NCI-H146 treated with DMSO at 0.1 percent for 48 hours (cell line): ENCODE data around the gene CD300C.
"Not testable (repeated sequence)": the region's sequence is repeated elsewhere in the genome, so short reads cannot be mapped to it uniquely, and the experiment has no call there.

Experiments
- DNase-seq: peaks from one replicate; lab custom pipeline; 2025; ENCODE audit not compliant: unreplicated experiment; lab: John Stamatoyannopoulos, UW

Gene CD300C

DNA sequence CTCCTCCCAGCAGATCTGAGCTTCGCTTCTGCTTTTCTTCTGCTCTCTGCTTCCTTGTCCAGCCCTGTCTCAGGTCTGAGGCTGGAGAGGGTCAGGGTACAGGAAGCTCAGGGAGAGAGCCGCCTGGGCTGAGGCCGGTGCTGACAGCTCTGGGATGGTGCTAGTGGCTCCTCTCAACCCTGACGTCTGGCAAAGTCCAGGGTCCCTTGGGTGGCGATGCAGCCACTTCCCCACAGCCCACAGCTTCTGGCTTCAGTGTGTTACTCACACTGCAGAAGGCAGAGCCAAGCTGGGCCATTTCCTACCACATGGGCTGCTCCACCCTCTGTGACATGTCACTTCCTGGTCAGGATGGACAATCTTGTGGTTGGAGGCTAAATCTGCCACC lies at the start of gene CD300C:
CD300C (minus strand) TSS at position 273 of the 388 bp plus-strand sequence. CDS start 333 bp downstream, outside the sequence.
- no peak for DNase-seq

DNA sequence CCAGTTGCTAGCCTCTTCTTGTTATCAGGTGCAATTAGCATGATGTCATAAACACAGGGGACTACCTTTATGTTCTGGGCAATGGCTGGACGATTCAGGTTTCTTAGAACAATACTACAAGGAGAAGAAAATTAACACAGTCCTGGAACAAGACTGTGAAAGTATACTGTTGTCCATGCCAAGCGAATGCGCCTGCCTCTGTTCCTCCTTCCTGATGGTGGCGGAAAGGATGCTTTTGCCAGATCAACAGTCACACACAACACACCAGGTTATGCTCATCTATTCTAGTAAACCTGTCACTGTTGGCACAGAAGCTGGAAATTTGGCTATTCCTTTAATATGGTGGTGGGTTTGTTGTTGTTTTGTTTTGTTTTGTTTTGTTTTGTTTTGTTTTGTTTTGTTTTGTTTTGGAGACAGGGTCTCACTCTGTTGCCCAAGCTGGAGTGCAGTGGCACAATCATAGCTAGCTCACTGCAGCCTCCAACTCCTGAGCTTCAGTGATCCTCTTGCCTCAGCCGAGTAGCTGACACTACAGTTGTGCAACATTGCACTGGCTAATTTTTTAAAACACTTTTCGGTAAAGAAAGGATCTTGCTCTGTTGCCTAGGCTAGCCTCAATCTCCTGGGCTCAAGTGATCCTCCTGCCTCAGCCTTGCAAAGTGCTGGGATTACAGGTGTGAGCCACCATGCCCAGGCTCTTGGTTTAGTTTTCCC lies 49.3 kb upstream of the CD300C start:
- DNase-seq = no peak

DNA sequence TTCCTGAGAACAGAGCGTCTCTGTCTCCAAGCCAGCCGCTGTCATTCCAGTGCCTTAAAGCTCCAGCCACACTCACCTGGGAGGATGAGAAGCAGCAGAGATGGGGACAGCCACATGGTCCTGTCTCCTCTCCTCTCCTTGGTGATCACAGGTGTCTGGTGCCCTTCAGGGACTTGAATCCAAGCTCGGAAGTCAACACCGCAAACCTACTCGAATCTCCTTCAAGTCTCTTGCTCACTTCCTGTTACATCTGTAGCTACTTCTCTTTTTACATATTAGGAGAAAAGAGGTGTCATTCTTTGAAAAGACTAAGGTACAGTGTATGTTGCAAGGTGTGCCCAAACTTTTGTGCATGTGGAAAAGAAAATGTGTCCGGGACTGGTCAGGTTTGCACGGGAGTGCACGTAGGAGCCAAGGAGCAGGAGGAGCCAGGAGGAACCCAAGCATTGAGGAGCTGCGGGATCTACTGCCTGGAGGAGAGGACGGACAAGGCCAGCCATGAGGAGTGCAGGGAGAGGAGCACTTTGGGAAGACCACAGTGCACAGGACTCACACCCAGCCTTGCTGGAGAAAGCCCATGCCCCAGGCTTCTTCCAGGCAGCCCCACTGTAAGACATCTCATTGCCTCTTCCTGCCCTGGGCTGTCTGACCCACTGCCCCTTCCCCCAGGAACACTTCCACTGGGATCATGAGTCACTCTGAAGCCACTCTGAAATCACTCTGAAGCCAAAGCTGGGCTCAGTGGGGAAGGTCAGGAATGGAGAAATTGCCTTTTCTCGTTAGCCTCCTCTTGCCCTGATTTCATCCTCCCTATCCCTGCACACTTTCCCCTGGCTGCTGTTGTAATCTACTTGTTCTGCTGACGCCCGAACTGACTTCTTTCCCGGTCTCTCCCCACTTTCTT lies 46.4 kb upstream of the CD300C start, which contains the start of gene CD300LD:
CD300LD (minus strand) TSS at position 197 of the 904 bp plus-strand sequence; CDS start at position 116, 81 bp downstream.
- no peak for DNase-seq

DNA sequence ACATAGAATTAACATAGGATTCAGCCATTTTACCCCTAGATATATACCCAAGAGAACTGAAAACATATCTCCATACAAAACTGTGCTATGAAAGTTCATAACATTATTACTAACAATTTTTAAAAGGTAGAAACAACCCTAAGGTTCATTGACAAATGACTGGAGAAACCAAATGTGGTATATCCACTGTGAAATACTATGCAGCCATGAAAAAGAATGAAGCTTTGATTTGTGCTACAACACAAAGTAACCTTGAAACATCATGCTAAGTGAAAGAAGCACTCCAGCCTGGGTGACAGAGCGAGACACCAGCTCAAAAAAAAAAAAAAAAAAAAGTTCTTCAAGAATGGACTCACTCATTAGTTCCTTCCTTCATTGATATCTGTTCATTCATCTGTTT lies 45.6 kb upstream of the CD300C start:
- no peak for DNase-seq

DNA sequence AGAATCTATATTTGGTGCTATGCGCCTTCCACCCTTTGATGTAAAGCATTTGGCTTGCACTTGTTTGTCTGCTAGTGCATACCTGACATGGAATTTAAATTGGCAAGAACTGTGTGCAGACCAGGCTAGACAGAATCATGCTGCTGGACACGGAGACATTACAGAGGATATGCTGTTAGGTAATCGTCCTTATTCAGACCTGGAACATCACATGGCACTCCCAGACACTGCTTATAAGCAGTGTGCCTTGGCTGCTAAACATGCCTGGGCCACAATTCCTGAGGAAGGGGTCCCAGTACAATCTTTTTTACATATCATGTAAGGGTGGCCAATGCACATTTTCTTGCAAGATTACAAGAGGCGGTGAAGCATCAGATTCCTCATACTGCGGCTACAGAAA lies 39.8 kb upstream of the CD300C start:
- no peak for DNase-seq

DNA sequence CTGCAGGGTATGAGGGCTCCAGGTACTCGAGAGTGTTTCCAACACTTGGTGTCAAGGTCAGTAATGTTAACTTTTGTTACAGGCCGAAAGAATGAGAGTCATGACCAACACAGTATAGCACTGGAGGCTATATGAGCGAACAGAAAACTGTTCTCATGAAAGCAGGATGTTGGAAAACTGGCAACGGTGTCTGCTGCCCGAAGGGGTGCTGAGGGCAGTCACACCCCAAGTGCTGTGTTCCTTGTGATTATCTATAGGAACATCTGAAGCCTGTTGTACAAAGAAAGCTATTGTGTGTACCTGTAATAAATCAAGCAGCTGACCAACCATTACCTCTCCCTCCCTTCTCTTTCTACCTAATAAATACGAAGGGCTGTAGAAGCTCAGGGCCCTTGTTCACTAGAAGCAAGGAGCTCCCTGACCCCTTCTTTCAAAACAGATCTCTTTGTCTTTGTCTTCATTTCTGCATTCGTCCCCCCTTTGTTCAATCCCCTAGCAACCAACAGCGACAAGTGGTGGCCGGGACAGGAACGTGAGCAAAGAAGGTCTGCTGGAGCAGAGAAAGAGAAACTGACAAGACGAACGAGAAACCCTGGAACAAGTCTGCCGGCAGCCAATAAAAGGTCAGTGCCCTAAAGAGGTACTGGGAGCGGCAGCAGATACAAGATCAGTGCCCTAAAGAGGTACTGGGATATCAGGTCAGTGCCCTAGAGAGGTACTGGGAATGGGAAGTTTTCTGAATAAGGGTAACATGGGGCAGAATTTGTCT lies 38.6 kb upstream of the CD300C start:
- DNase-seq = no peak

DNA sequence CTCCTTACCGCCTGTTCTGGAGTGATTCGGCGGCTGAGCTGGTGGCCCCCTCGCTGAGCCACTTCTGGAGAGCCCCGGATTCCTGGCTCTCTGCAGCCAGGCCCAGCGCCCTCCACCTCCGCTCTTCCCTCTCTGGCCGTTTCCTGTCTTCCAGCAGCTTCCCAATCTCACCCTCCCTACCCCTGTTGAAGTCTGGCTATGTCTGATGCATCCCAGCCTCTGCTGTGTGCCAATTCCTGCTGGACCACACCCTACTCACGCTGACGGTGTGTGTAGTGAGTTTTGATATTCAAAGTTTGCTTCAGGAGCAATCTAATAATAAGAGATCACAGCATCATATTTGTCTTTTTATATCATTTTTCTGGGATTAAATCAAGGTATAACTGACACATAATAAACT lies 36.7 kb upstream of the CD300C start:
- no peak for DNase-seq

DNA sequence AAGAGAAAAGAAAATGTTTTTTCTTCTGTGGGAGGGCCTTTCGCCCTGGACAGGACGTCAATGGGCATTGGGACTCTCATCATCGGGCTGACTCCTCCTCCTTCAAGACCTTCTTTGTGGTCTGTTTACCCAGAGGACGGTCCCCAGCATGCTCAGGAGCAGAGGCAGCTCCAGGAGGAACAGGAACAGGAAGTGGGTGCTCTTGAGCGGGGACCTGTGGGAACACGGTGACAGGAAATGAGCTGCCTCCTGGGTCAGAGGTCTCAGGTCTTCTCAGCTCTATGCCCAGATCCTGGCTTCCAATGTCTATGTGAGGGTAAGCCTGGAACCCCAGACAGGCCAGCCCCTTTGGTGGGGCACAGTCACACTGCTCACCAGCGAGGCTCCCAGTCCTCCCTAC lies 34.0 kb upstream of the CD300C start:
- no peak for DNase-seq

DNA sequence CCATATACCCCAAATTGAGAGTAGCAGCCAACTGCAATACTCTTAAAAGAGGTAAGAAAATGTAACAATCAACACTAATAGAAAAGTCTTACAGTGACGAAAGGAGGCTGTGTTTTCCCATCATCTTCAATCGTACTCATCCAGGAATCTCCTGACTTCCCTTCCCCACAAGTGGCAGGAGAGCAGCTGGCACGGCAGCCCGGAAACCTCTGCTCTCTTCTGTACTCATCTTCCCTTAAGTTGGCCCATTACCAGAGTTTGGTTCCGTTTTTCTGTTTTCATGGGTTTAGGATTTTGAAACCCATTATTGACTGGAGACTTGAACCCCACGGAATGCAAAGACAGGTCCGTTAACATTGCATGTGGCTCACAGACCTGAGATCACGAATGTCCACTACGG lies 33.1 kb upstream of the CD300C start:
- no peak for DNase-seq

DNA sequence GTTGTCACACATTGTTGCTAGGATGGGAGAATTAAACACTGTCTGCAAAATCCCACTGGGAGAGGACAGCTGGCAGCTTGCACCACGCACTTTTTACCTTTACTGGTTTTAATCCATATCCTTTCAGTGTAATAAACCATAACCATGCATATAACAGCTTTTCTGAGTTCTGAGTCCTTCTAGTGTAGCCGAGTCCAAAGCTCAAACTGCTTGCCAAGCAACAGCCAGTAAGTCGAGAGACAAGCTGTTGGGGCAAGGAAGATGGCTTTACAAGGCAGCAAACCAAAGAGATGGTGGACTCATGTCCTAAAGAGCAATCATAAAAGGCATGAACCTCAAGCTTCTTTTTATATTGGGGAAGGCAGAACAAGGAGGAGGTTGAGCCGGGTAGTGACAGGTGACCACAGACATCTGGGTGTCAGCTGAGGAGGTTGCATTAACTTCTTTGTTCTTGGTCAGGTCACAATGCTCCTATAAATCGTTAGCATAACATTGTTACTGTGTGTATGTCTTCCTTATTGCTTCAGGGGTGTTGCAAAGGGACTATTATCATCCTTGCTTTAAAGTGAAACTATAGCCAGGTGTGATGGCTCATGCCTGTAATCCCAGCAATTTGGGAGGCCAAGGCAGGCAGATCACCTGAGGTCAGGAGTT lies 28.7 kb upstream of the CD300C start:
- no peak for DNase-seq

DNA sequence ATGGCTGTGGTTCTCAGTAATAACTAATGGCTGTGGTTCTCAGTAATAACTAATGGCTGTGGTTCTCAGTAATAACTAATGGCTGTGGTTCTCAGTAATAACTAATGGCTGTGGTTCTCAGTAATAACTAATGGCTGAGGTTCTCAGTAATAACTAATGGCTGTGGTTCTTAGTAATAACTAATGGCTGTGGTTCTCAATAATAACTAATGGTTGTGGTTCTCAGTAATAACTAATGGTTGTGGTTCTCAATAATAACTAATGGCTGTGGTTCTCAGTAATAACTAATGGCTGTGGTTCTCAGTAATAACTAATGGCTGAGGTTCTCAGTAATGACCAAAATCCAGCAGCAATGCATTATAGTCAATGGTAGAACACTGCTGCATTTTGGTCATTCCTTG lies 27.7 kb upstream of the CD300C start:
- not testable (repeated sequence) for DNase-seq

DNA sequence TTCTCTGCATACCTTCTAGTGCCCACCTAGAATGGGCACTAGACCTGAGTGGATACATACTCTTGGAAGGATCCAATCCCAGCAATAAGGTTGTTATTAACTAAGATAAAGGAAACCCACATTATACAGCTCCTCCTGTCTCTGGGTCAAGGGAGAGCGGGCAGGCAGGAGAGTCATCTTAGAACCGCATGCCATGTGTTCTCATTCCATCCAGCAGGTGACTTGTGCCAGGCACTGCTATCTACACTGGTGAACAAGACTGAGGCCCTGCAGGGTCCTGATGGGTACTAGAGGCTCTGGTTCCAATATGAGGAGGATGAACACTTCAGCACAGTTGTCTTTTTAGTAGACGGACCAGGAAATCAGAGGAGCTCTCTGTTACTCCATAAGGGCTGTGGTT lies 27.3 kb upstream of the CD300C start:
- no peak for DNase-seq

DNA sequence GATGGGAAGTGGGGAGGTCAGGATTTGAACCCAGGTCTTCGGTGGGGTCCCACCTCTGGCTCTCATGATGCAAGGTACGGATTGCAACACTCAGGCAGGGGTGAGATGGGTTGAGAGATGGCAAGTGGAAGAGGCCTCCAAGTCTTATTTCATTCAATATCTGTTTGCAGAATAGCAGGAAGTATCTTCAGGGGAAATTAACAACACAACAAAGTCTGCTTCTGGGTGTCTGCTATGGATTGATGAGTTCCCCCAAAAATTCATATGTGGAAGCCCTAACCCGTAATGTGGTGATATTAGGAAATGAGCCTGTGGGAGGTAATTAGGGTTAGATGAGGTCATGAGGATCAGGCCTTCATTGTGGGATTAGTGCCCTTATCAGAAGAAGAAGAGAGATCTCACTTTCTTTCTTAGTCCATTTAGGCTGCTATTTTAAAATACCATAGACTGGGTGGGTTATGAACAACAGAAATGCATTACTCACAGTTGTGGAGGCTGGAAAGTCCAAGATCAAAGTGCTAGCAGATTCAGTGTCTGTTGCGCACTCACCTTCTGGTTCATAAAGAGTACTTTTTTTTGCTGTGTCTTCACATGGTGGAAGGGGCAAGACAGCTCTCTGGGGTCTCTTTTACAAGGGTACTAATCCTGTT lies 25.8 kb upstream of the CD300C start:
- no peak for DNase-seq

DNA sequence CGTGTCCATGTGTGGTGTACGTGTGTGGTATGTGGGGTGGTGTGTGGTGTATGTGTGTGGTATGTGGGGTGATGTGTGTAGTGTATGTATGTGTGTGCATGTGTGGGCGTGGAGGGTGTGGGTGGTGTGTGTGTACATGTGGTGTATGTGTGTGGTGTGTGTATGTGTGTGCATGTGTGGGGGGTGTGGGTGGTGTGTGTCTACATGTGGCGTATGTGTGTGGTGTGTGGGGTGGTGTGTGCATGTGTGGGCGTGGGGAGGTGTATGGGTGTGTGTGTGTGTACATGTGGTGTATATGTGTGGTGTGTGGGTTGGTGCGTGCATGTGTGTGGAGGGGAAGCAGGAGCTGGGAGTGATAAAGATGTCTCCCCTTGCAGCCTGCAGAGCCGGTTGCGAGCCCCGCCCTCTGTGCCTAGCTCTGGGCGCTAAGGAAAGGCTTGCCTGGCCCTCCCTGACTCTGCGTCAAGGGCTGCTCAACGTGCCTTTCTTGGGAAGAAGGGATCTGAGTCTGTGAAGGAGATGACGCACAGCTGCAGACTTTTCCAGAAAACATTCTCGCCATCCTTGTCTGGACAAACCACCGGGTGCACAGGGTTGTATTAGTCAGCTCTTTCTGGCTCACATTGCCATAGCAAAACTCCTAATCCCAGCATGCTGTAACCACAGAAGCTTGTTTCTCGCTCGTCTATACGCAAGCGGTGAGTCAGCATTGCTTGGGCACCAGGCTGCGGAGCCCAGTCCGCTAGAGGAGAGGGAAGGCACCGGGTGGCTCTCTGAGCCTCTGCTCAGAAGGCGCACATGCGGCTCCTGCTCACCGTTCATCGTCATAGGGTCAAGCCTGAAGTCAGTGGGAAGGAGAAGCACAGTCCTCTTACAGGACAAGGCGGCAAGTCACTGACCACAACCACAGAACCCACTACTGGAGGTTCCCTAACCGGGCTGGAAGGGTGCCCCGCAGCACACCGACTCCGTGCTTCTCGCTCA lies 23.4 kb upstream of the CD300C start:
- no peak for DNase-seq

DNA sequence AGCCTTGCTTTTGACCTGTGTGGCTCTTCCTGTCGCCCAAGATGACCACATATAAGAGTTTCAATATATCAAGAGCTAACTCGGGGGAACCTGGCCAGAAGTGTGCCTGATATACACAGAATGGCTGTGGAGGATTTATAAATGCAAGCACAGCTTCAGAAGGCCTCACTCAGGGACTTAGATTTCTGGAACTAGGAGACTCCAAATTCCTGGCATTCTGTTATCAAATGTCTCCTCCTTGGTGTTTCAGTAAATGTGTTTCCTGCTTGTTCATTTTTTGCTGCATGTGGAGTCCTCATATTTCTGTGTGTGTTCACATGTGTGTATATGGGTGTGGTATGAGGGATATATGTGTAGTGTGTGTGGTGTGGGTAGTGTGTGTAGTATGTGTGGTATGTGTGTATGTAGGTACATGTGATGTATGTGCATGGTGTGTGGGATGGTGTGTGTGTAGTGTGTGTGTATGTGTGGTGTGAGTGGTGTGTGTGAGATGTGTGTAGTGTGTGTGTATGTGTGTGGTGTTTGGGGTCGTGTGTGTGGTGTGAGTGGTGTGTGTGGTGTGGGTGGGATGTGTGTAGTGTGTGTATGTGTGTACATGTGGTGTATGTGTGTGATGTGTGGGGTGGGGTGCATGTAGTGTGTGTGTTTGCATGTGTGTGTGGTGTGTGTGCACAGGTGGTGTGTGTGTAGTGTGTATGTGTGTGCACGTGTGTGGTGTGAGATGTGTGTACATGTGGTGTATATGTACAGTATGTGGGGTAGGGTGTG lies 22.4 kb upstream of the CD300C start:
- DNase-seq = no peak

DNA sequence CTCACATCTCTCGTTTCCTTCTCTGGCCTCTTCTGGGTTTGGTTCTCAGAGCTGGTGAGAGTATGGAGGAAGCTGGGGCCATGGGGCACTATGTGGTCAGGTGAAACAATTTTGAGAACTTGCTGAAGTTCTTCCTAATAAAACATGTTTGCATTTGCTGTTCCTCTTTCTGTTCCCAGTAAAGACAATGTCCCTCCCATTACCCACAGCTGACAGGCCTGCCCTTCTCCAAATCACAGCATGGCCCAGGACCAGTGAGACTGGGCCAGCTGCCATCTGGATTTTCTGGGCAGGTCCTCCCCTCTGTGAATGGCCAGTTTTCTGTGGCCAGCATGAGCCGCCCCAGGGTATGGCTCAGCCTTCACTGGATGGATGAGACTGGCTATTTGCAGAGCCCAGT lies 21.5 kb upstream of the CD300C start, which contains the start of gene CD300H:
CD300H (minus strand) TSS at position 113 of the 400 bp plus-strand sequence.
- DNase-seq = no peak

DNA sequence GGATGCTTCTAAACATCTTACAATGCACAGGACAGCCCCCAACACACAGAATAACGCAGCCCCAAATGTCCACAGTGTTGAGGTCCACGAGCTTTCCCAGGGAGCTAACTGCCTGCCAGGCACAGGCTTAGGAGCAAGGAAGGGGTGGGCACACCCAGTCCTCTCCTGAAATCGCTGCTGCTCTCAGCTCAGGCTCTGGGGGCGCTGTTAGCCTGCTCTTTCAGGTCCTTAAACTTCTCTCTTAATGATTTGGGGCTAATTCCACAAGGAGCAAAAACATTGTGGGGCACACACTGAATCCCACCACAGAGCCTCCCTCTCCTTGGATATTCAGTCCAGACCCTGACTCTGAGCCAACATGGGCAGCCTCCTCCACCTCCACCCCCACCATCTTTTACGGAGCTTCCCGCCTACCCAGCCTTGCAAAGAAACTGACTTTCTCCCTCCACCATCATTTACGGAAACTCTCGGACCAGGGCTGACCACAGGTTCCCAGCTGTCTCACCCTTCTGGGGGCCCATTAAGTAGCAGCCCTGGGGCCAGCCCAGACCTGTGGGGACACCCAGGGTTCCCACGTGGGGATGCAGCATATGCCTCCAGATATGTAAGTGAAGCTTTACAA lies 20.3 kb upstream of the CD300C start:
- no peak for DNase-seq

DNA sequence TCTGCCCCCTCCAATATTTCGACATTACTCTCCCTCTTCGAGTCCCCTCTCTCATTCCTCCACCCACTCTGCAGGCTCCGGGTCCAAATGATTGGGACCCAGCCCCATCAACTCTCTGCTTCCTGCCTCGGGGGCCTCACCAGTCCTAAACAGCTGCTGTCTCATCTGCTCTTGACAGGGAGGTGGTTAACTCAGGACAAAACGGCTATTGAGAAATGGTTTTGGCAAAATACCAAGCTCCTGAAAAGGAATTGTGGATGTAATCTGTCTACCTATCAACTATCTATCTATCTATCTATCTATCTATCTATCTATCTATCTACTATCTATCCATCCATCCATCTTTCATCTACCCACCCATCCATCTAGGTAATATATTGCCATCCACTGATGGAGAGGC lies 19.2 kb upstream of the CD300C start:
- DNase-seq = no peak
